HG02588 (cell line): ENCODE measurements around the gene RAB34.
"Not testable (repeated sequence)": the region's sequence is repeated elsewhere in the genome, so short reads cannot be mapped to it uniquely, and the experiment has no call there.

ENCODE experiments used
- ATAC-seq: cut with Tn5 transposase; IDR thresholded peaks from one replicate; pipeline ENCODE4 v1.9.1; 2021; ENCODE audit warnings: mild to moderate bottlenecking, moderate library complexity; ENCODE audit not compliant: unreplicated experiment

RAB34 gene

DNA sequence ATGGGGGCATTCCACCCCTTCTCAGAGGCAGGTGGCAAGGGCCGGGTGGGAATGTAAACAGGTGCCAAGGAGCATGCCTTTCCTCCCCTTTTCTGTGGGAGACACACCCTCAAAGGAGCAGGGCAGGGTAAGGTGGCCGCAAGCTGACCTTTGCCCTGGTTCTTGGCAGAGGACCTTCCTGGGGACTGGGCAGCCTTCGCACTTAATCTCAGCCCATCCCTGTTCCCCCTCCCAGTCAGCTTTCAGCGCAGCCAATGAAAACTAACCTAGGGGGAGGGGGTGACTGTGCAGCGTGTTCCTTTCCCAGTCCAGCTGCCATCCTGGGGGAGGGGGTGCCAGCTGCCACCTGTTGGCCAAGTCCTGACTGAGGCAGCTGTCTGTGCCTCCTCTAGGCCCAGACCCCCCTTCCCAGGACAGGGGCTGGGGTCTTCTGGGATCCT lies 29.0 kb upstream of the RAB34 start:
- no peak for ATAC-seq

GRCh38 chr17:28745786-28746411 lies 28.2 kb upstream of the RAB34 start:
- no peak for ATAC-seq

DNA sequence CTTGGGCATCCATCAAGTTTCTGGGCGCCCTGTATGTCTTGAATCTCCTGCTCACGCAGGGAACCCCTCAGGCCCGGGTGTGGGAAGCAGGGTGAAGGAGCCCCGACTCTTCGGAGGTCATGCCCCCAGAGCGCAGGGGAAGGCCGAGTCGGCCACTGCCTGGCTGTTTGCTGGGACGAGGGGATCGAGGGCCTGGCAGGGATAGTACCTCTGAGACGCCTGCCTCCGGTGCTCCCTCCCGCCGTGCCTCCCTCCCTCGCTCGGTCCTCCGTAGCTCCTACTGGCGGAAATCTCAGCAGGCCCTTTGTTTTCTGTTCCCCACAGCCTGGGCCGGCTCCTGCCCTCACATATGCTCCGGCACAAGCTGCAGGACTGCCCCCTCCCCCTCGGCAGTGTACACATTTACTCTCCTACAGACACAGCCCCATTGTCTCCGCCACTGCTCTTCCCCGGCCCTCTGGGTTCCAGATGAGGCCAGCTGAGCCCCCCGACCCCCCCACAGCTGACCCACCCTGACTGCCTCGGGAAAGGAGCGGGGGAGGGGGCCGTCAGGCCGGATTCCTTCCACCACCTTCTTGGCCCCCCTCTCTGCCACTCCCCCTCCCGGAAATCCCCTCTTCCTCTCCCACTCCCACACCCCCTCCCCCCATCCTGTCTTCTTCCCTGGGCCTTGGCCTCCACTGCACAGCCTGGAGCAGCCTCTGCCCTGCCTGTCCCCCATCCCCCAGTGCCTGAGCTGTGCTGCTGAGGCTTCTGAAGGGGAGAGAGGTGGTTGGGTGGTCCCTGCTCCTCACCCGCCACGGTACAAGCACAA lies 27.5 kb upstream of the RAB34 start:
- ATAC-seq = no peak

DNA sequence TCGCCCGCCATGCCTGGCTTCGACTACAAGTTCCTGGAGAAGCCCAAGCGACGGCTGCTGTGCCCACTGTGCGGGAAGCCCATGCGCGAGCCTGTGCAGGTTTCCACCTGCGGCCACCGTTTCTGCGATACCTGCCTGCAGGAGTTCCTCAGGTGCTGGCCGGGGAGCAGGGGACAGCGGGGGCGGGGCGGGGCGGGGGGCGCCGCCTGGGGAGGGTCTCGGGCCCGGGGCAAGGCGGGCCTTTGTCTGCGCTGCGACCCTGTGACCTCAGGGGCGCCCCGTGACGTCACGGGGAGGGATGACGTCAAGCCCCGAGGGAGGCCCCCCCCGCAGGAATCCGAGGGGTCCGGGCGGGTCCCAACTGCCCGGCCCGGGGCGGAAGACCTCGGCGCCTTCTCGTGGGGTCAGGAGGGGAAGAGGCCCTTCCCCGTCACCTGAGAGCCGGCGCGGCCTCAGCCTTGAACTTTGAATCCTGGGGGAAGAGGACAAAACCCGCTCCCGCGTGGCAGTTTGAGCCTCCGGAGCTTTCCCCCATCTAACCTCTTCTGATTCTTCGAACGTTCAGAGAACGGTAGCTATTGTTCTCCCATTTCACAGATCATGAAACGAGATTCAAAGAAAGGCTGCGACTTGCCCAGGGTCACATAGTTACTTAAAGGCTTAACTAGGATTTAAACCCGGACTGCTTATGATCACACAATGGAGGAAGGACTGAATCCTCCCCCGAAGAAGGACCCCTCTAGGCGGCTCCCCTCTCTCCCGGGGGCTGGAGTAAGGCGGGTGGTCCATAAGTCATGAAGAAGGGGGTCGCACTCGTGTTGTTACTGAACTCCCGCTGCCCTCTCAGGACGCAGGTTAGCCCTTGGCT lies 26.7 kb upstream of the RAB34 start:
- ATAC-seq = peak; percentile 31

- ATAC-seq = peak; percentile 67
Observed at GRCh38 chr17:28743243-28744103, 25.8 kb upstream of the RAB34 start, which contains the start of gene TRAF4. TSS of gene TRAF4 (plus strand) at chr17:28744011. CDS start at chr17:28744113, 102 bp downstream.

GRCh38 chr17:28741358-28742349 lies 24.0 kb upstream of the RAB34 start:
- no peak for ATAC-seq

GRCh38 chr17:28740406-28741357 lies 23.0 kb upstream of the RAB34 start:
- no peak for ATAC-seq

- no peak for ATAC-seq
Observed at GRCh38 chr17:28738680-28739384, 21.2 kb upstream of the RAB34 start.

- peak; percentile 61 for ATAC-seq
Observed at GRCh38 chr17:28737770-28738679, 20.4 kb upstream of the RAB34 start.

DNA sequence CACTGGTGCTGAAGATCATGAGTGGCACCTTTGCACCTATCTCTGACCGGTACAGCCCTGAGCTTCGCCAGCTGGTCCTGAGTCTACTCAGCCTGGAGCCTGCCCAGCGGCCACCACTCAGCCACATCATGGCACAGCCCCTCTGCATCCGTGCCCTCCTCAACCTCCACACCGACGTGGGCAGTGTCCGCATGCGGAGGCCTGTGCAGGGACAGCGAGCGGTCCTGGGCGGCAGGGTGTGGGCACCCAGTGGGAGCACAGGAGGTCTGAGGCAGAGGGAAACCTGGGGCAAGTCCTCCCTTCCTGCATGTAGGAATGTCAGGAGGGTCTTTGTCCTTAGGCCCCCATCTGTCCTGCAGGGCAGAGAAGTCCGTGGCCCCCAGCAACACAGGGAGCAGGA lies 19.6 kb upstream of the RAB34 start:
- no peak for ATAC-seq

GRCh38 chr17:28735913-28736769 lies 18.5 kb upstream of the RAB34 start:
- not testable (repeated sequence) for ATAC-seq

DNA sequence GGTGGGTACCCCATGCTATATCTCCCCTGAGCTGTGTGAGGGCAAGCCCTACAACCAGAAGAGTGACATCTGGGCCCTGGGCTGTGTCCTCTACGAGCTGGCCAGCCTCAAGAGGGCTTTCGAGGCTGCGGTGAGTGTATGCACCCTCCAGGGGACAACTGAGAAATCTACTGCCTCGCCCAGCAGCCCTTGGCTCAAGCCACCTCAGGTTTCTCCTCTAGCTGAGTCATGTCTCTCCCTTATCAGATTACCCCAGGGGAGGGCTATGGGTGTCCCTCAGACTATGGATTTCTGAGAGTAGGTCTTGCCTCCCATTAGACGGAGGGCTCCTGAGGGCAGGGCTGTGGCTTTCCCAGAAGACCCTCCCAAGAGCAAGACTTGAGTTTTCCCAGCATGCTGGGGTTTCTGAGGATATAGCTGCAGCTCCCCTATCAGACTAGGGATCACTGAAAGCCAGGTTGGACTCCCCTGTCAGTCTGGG lies 17.6 kb upstream of the RAB34 start:
- no peak for ATAC-seq

DNA sequence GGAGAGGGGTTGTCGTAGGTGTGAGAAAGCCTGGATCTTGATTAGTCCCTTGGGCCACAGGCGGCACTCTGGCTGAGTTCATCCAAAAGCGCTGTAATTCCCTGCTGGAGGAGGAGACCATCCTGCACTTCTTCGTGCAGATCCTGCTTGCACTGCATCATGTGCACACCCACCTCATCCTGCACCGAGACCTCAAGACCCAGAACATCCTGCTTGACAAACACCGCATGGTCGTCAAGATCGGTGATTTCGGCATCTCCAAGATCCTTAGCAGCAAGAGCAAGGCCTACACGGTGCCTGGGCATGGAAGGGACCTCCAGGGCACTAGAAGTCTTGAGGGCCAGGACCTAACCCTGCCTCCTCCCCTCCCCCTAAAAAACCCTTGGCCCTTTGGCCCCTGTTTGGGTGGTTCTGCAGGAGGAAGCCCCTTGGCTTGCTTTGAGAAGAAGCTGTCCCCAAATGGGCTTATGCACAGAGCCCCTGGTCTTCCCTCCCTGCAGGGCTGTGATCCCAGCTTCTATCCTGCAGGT lies 17.1 kb upstream of the RAB34 start:
- no peak for ATAC-seq

- no peak for ATAC-seq
Observed at GRCh38 chr17:28733346-28733745, 15.7 kb upstream of the RAB34 start.

DNA sequence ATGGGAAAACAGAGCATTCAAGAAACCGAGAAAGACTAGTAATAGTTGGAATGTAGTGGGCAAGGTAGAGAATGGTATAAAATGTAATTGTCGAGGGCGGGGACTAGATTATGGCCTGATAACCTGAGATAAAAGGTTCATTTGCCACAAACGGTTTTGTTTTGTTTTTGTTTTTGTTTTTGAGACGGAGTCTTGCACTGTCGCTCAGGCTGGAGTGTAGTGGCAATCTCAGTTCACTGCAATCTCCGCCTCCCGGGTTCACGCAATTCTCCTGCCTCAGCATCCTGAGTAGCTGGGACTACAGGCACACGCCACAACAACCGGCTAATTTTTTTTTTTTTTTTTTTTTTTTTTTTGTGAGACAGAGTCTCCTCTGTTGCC lies 12.3 kb upstream of the RAB34 start:
- no peak for ATAC-seq
